NT2/D1 (cell line): Measurements from ENCODE around the gene AK9.

Experiments used
- YY1 ChIP-seq: IDR thresholded peaks from 2 replicates; pipeline ENCODE4 v1.6.1; 2011; ENCODE audit not compliant: insufficient read length, insufficient read depth
- ZNF274 ChIP-seq: IDR thresholded peaks from 2 replicates; pipeline ENCODE4 v1.6.1; 2011; ENCODE audit warnings: mild to moderate bottlenecking, low read depth, low read length

DNA sequence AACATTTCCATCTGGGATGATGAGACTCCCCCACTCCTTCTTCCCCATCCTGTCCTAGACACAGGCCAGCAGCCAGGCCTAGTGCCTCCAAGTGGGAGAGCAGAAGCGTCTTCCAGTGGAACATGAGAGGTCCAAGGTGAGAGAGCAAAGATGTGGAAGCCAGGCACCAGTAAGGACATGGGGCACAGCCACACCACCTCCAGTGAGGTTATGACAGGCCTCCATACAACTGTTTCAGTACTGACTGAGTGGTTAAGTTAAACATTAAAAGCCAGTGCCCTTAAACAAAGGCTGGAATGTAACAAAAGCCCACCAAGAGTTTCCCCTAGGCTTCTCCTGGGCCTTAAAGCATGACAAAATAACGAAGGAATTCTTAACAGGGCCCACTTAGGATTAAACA is 213.3 kb downstream of the AK9 start:
- TF ChIP-seq ZNF274 = no peak
- TF ChIP-seq YY1 = no peak
